HepG2 (cell line): ENCODE data around the gene SLCO4A1. TPM values are rescaled to one million over a fixed set of nuclear protein-coding genes. Genes with fewer than 3 reads are reported as not detected.

Experiments used
- ATAC-seq: fragments of 200-7000 bp; cut with Tn5 transposase; 3 replicates; pipeline ENCODE4 v1.9.1; 2020; ENCODE audit warnings: mild to moderate bottlenecking, moderate library complexity
- BruUV-seq: library from RNA; stranded (reverse); fragments of 400-500 nt; replicated peaks from 2 replicates; lab custom pipeline; 2021; lab: Mats Ljungman, UMichigan
- CTCF ChIA-PET: fragments of 300-600 bp; formaldehyde crosslinking; extraction: SDS; loops from one replicate; lab custom pipeline; 2021; ENCODE audit warnings: low total read pairs, inconsistent platforms, low intra/inter-chr PET ratio; lab: Yijun Ruan, JAX
- POLR2A ChIA-PET: fragments of 350-600 bp; sonication (Branson Sonifier 250); formaldehyde crosslinking; loops from one replicate; lab custom pipeline; 2020; ENCODE audit warnings: antibody characterized with exemption, inconsistent platforms; lab: Yijun Ruan, JAX
- DNase-seq: peaks from one replicate; pipeline ENCODE4 v3.0.0-alpha.2; 2015; ENCODE audit warnings: low spot score
- FAIRE-seq: peaks from 3 replicates; lab custom pipeline; 2011; peaks lifted over from hg19 to GRCh38; lab: Jason Lieb, UNC
- H2AFZ ChIP-seq: one replicate; pipeline ENCODE4 v1.6.1; 2011; ENCODE audit warnings: low read length, inconsistent platforms
- H3K27ac ChIP-seq: fragments of 300-600 bp; 3 replicates; pipeline ENCODE4 v1.8.0; 2011; ENCODE audit warnings: mixed run types, mild to moderate bottlenecking, mixed read lengths, low read length, inconsistent platforms; ENCODE audit not compliant: insufficient read depth; ENCODE audit errors: extremely low read length
- H3K27me3 ChIP-seq, 2 experiments: fragments of 200-600 bp in 1 of 2; 2 replicates in 1 of 2; 3 replicates in 1 of 2; pipeline versions ENCODE4 v1.6.0 to v1.8.0; 2011; ENCODE audit warnings: low read length in 2 of 2, mild to moderate bottlenecking in 2 of 2, moderate library complexity in 2 of 2, inconsistent platforms in 1 of 2; ENCODE audit not compliant: insufficient read depth in 2 of 2, control insufficient read depth in 1 of 2
- H3K36me3 ChIP-seq, 2 experiments: fragments of 200-600 bp in 1 of 2; replicated peaks in 1 of 2; 2 replicates in 1 of 2; 3 replicates in 1 of 2; pipeline versions ENCODE4 v1.5.1 to v1.8.0; 2011; ENCODE audit warnings: low read length in 2 of 2, inconsistent platforms in 1 of 2; ENCODE audit not compliant: insufficient read depth in 2 of 2, control insufficient read depth in 1 of 2
- H3K4me1 ChIP-seq: 2 replicates; pipeline ENCODE4 v1.5.1; 2012; ENCODE audit warnings: low read length, inconsistent platforms; ENCODE audit not compliant: insufficient read depth
- H3K4me2 ChIP-seq: 2 replicates; pipeline ENCODE4 v1.6.0; 2011; ENCODE audit warnings: low read depth, low read length, inconsistent platforms
- H3K4me3 ChIP-seq, 3 experiments: fragments of 200-600 bp in 1 of 3; sonication (generic), shearing (Covaris generic) in 1 of 3; replicated peaks in 1 of 3; 2 replicates each; pipeline ENCODE4 v1.5.1; 2011 to 2016; ENCODE audit warnings: low read length in 3 of 3, inconsistent platforms in 2 of 3, low read depth in 2 of 3, mild to moderate bottlenecking in 2 of 3, control low read depth in 1 of 3, mixed read lengths in 1 of 3; ENCODE audit not compliant: insufficient read depth in 1 of 3
- H3K79me2 ChIP-seq: one replicate; pipeline ENCODE4 v1.6.1; 2011; ENCODE audit warnings: low read length, inconsistent platforms; ENCODE audit not compliant: insufficient read depth
- H3K9ac ChIP-seq: 2 replicates; pipeline ENCODE4 v1.6.0; 2011; ENCODE audit warnings: mild to moderate bottlenecking, low read depth, low read length, inconsistent platforms; ENCODE audit not compliant: insufficient read depth
- H3K9me3 ChIP-seq: 2 replicates; pipeline ENCODE4 v1.5.1; 2012; ENCODE audit warnings: mild to moderate bottlenecking, low read length
- H4K20me1 ChIP-seq: 2 replicates; pipeline ENCODE4 v1.6.0; 2011; ENCODE audit warnings: inconsistent platforms, mild to moderate bottlenecking, low read length, moderate library complexity; ENCODE audit not compliant: insufficient read depth
- CAMTA2 ChIP-seq: sonication (generic); formaldehyde crosslinking; IDR thresholded peaks from 2 replicates; pipeline ENCODE4 v1.4.0; 2020; ENCODE audit warnings: mild to moderate bottlenecking, missing genetic modification reagents, borderline replicate concordance
- CBX1 ChIP-seq: IDR thresholded peaks from one replicate; pipeline ENCODE4 v1.6.1; 2016; ENCODE audit warnings: antibody characterized with exemption, low read depth
- ELF4 ChIP-seq: sonication (generic); formaldehyde crosslinking; IDR thresholded peaks from 2 replicates; pipeline ENCODE4 v1.5.0; 2020; ENCODE audit warnings: missing genetic modification reagents, mild to moderate bottlenecking, moderate library complexity, borderline replicate concordance
- FOXA1 ChIP-seq, 2 experiments: fragments of 450-650 bp in 1 of 2; sonication (generic) in 1 of 2; formaldehyde crosslinking in 1 of 2; IDR thresholded peaks; 2 replicates each; pipeline versions ENCODE4 v1.4.0 to v1.6.1; 2016 to 2020; ENCODE audit warnings: missing genetic modification reagents in 1 of 2
- IRX3 ChIP-seq: sonication (generic); formaldehyde crosslinking; IDR thresholded peaks from 2 replicates; pipeline ENCODE4 v1.8.1; 2023; ENCODE audit warnings: mild to moderate bottlenecking, low read depth, missing genetic modification reagents, borderline replicate concordance
- SKI ChIP-seq: fragments of 450-650 bp; IDR thresholded peaks from one replicate; pipeline ENCODE4 v1.6.1; 2018; ENCODE audit warnings: mild to moderate bottlenecking; ENCODE audit not compliant: partially characterized antibody
- SRSF9 ChIP-seq: fragments of 200-400 bp; formaldehyde crosslinking; IDR thresholded peaks from 2 replicates; pipeline ENCODE4 v1.6.1; 2018; ENCODE audit warnings: borderline replicate concordance, mild to moderate bottlenecking, low read depth, low read length; ENCODE audit not compliant: insufficient read depth, poor library complexity, severe bottlenecking
- U2AF1 ChIP-seq: fragments of 200-400 bp; formaldehyde crosslinking; optimal IDR thresholded peaks from 2 replicates; pipeline ENCODE3; 2017; ENCODE audit warnings: mild to moderate bottlenecking, low read depth, low read length
- ZC3H4 ChIP-seq: sonication (generic); formaldehyde crosslinking; IDR thresholded peaks from 2 replicates; pipeline ENCODE4 v1.4.0; 2020; ENCODE audit warnings: missing genetic modification reagents, borderline replicate concordance
- ZNF317 ChIP-seq: sonication (generic); formaldehyde crosslinking; IDR thresholded peaks from 2 replicates; pipeline ENCODE4 v1.5.0; 2020; ENCODE audit warnings: mild to moderate bottlenecking, missing genetic modification reagents
- ZNF550 ChIP-seq: sonication (generic); formaldehyde crosslinking; IDR thresholded peaks from 2 replicates; pipeline ENCODE4 v1.4.0; 2020; ENCODE audit warnings: mild to moderate bottlenecking, missing genetic modification reagents, borderline replicate concordance
- ZNF564 ChIP-seq: sonication (generic); formaldehyde crosslinking; IDR thresholded peaks from 2 replicates; pipeline ENCODE4 v1.8.1; 2023; ENCODE audit warnings: mild to moderate bottlenecking, missing genetic modification reagents
- WGBS: methylation state at CpG from one replicate; pipeline ENCODE4 v1.1.6; 2017; ENCODE audit warnings: low lambda C conversion rate; 5-methylcytosine and 5-hydroxymethylcytosine counted together
- in situ Hi-C: cut with HindIII; loops from 2 replicates; pipeline ENCODE4 v1.10.0; 2017; ENCODE audit warnings: low pct_unique_long_range_greater_than_20kb; ENCODE audit not compliant: extremely low pct_ligation_motif_present
- intact Hi-C: fragments of 100-400 bp; cut with micrococcal nuclease; formaldehyde crosslinking; loops from one replicate; pipeline ENCODE4 v1.10.0; 2022; ENCODE audit not compliant: unreplicated experiment
- polyA plus RNA-seq, 8 experiments: library from polyadenylated mRNA; depleted of rRNA in 3 of 8; stranded (reverse) in 7 of 8; unstranded in 1 of 8; fragments of >200 nt; fragmentation: Illumina TruSeq in 4 of 8; extraction: Trizol in 4 of 8; gene quantifications; 2 replicates each; pipeline versions ENCODE4 v1.2.1 to v1.2.3, GENCODE V29; 2011 to 2016; ENCODE audit warnings: low read depth in 4 of 8, missing spikeins in 1 of 8, mixed read lengths in 1 of 8; ENCODE audit not compliant: insufficient read depth in 1 of 8
- total RNA-seq, 5 experiments: library from RNA; depleted of rRNA; stranded (reverse); fragments of >200 nt; fragmentation: Illumina TruSeq; extraction: Trizol; gene quantifications; 2 replicates each; pipeline ENCODE4 v1.2.3, GENCODE V29; 2016; ENCODE audit warnings: low read depth in 1 of 5
- TF ChIP-seq, protein P1 (sequence below): sonication (generic); formaldehyde crosslinking; IDR thresholded peaks from 2 replicates; pipeline ENCODE4 v1.4.0; 2020; ENCODE audit warnings: missing genetic modification reagents, borderline replicate concordance
- TF ChIP-seq, protein P2 (sequence below): IDR thresholded peaks from 2 replicates; pipeline ENCODE4 v1.6.1; 2016; ENCODE audit warnings: mild to moderate bottlenecking
- TF ChIP-seq, protein P3 (sequence below): sonication (generic); formaldehyde crosslinking; IDR thresholded peaks from 2 replicates; pipeline ENCODE4 v1.4.0; 2020; ENCODE audit warnings: missing genetic modification reagents

The SLCO4A1 gene
- total and polyA plus RNA-seq, 2 of the 13 experiments (the other 11 are each of a cell fraction or from before 2014, with no cell fraction given), result 55.5 to 112 TPM

DNA sequence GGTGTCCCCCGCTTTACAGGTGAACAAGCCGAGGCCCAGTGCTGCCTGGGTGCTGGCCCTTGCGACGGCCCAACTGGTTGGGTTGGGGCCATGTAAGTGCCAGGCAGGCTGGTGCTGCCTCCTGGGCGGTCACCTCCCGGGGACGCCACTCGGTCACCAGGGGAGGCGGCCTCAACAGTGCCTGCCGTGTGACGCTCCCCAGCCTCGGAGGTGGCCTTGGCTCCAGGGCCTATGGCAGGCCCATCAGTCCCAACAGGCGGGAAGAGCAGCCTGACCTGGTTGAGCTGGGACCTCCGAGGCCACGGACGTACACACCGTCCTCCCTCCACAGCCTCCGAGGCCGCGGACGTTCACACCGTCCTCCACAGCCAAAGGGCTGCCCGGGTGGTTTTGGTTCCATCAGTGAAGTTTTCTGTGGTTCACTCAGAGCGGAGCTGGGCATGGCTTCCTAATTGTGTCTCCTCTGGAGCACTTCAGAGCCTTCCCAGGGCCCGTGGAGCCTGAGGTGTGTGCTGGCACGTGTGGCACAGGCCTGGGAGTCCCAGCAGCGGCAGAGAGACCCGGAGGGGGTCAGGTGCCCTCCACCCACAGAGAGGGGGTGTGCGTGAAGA lies 19.3 kb upstream of the SLCO4A1 start (continued):
- TF ChIP-seq ZNF564 (CRISPR knock-in tag) (no peak), FOXA1 (IDR thresholded peaks at IDR 0.05) (no peak), FOXA1 (CRISPR knock-in tag; IDR thresholded peaks at IDR 0.05) (0 out of 2 replicates have a peak, but pooled peaks have one; percentile 8), ZC3H4 (peak; percentile 84)
- TF ChIP-seq, protein P1, sequence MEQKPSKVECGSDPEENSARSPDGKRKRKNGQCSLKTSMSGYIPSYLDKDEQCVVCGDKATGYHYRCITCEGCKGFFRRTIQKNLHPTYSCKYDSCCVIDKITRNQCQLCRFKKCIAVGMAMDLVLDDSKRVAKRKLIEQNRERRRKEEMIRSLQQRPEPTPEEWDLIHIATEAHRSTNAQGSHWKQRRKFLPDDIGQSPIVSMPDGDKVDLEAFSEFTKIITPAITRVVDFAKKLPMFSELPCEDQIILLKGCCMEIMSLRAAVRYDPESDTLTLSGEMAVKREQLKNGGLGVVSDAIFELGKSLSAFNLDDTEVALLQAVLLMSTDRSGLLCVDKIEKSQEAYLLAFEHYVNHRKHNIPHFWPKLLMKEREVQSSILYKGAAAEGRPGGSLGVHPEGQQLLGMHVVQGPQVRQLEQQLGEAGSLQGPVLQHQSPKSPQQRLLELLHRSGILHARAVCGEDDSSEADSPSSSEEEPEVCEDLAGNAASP (CRISPR knock-in tag), result no peak

DNA sequence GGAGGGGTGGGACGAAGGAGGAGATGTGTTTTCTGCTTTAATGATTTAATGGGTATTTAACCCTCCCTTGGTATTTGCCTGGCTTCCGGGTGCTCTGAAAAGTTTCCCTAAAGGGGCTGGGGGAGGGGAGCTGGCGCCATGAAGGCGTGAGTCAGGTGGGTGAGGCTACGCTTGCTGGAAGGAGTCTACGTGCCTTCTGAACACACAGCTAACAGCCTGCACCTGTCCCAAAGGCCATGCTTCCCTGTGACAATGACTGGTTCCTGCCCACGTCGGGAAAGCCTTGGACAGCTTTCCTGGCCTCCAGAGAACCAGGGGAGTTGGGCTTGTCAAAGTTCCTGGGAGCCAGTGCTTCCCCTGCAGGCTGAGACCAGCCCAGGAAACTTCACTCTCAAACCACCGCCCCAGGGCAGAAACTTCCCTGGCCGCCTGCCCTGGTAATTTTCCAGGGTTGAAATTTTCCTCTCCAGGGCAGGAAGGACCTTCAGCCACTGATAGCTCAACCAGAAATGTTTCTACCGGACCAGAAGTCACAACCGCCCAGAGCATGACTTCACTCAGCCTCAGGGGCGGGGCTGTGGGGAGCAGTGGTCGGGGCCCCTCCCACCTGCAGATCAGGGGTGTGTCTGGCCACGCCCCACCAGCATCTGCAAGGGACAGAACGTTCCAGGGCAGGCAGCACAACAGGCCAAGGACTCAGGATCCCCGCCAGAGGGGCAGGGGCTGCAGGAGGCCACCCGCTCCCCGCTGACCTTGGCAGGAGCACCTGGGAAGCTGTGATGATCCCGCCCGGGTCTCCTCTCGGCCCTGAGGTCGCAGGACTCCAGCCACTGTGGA lies 18.6 kb upstream of the SLCO4A1 start:
- intact Hi-C loops, result loop anchor here (1.0 to 5.0 kb wide), 3 partner anchors 17 to 184 kb away; no protein-coding TSS in a partner anchor
- H3K4me1 ChIP-seq, result peaks cover 68% of the 10 kb centered on the region
- H3K9ac ChIP-seq, result peak overlapping the region; percentile 78
- CTCF ChIA-PET, result interaction anchor here (1.6 to 1.8 kb wide), 2 partner anchors 168 to 185 kb away, joined by 6 to 10 read pairs; no protein-coding TSS in a partner anchor
- FAIRE-seq (no peak), ATAC-seq (peak; percentile 87), DNase-seq (peak; percentile 98)
- no peaks in the 10 kb centered on the region for H3K9me3 ChIP-seq
- no peak overlapping the region for H2AFZ ChIP-seq
- 2% methylated on average over 21 of the region's 23 CpGs for WGBS
- H3K4me2 ChIP-seq, result peak overlapping the region; percentile 90
- BruUV-seq, result TSS peak; percentile 100
- H3K36me3 ChIP-seq, result no peaks in the 10 kb centered on the region
- H3K79me2 ChIP-seq, result no peaks in the 10 kb centered on the region
- peaks cover 2 to 8% of the 10 kb centered on the region in 2 experiments; a peak in 3 of 5 replicates for H3K27me3 ChIP-seq
- POLR2A ChIA-PET, result interaction anchor here (0.6 to 3.0 kb wide), 27 partner anchors 10 to 303 kb away, joined by 3 to 37 read pairs (median 4); partner anchors contain the start of genes LAMA5, MRGBP, OGFR and RPS21
- H4K20me1 ChIP-seq, result no peaks in the 10 kb centered on the region
- H3K4me3 ChIP-seq, result peak overlapping the region; percentile 31 to 65 (median 37); a peak in 5 of 6 replicates
- in situ Hi-C loops, result loop anchor here (5.0 kb wide), 1 partner anchor 169 kb away; no protein-coding TSS in a partner anchor
- peak overlapping the region; percentile 95 for H3K27ac ChIP-seq
- TF ChIP-seq IRX3 (CRISPR knock-in tag) (no peak), CBX1 (no peak), ZNF317 (peak; percentile 81), ELF4 (CRISPR knock-in tag) (peak; percentile 82; the same call in 1 of the 2 replicates), SKI (no peak), SRSF9 (no peak), U2AF1 (peak; percentile 97), CAMTA2 (0 out of 2 replicates have a peak, but pooled peaks have one; percentile 49), ZNF550 (CRISPR knock-in tag) (peak; percentile 25; the same call in 1 of the 2 replicates)
- TF ChIP-seq, protein P2, sequence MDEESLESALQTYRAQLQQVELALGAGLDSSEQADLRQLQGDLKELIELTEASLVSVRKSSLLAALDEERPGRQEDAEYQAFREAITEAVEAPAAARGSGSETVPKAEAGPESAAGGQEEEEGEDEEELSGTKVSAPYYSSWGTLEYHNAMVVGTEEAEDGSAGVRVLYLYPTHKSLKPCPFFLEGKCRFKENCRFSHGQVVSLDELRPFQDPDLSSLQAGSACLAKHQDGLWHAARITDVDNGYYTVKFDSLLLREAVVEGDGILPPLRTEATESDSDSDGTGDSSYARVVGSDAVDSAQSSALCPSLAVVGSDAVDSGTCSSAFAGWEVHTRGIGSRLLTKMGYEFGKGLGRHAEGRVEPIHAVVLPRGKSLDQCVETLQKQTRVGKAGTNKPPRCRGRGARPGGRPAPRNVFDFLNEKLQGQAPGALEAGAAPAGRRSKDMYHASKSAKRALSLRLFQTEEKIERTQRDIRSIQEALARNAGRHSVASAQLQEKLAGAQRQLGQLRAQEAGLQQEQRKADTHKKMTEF (CRISPR knock-in tag), result peak; percentile 85
- TF ChIP-seq, protein P3, sequence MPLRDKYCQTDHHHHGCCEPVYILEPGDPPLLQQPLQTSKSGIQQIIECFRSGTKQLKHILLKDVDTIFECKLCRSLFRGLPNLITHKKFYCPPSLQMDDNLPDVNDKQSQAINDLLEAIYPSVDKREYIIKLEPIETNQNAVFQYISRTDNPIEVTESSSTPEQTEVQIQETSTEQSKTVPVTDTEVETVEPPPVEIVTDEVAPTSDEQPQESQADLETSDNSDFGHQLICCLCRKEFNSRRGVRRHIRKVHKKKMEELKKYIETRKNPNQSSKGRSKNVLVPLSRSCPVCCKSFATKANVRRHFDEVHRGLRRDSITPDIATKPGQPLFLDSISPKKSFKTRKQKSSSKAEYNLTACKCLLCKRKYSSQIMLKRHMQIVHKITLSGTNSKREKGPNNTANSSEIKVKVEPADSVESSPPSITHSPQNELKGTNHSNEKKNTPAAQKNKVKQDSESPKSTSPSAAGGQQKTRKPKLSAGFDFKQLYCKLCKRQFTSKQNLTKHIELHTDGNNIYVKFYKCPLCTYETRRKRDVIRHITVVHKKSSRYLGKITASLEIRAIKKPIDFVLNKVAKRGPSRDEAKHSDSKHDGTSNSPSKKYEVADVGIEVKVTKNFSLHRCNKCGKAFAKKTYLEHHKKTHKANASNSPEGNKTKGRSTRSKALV (CRISPR knock-in tag), result peak; percentile 93
